HG03196 (cell line): Measurements from ENCODE around the gene WDR43.
"Not testable (repeated sequence)": the region's sequence is repeated elsewhere in the genome, so short reads cannot be mapped to it uniquely, and the experiment has no call there.

Source experiments
- ATAC-seq: cut with Tn5 transposase; IDR thresholded peaks from one replicate; pipeline ENCODE4 v1.9.1; 2021; ENCODE audit not compliant: unreplicated experiment

Gene WDR43

DNA sequence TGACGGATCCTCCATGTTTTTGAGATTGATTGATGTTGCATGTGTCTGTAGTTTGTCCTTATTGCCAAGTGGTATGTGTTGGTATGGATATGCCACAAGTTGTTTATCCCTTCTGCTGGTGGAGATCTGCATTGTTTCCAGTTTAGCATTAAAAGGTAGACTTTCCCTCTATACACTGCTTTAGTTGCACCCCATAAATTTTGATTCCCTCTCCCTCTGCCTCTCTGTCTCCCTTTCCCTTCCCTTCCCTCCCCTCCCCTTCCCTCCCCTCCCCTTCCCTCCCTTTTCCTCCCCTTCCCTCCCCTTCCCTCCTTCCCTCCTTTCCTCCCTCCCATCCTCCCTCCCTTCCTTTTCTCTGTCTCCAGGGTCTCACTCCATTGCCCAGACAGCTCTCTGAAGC lies 68.0 kb downstream of the WDR43 start:
- no peak for ATAC-seq

- no peak for ATAC-seq
Measured at GRCh38 chr2:28970464-28971160, 76.1 kb downstream of the WDR43 start.

DNA sequence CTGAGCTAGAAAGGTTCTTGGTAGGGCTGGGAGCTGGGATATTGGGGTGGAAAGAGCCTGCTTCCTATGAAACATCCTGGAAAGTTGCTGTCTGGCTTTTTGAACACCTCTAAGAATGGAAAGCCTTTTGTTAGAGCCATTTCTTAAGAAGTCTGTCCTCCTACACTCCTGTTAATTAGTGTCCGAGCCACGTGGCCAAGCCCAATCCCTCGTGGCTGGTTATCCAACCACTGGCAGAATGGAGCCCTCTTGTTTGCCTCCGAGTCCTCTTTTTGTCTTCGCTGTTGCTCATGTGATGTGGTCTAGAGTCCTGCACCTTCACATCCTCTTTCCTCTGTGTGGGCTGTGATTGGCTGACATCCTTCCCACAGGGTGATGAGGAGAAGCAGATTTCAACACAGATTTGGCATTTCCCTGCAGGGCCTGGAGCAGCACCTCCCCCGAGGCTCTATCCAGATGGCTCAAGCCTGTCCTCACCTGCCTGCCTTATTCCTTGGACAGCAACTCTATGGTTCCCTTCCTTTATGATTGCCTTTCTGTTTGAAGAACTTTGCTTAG lies 78.4 kb downstream of the WDR43 start:
- ATAC-seq, result no peak

DNA sequence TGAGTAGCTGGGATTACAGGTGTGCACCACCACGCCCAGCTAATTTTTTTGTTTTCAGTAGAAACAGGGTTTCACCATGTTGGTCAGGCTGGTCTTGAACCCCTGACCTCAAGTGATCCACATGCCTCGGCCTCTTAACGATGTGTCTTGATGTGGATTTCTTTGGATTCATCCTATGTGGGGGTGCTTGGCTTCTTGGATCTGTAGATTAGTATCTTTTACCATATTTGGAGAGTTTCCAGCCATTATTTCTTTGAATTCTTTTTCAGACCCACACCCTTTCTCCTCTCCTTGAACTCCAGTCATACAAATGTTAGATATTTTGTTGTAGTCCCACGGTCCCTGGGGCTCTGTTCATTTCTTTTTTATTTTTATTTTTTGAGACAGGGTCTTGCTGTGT lies 79.8 kb downstream of the WDR43 start:
- ATAC-seq, result no peak

DNA sequence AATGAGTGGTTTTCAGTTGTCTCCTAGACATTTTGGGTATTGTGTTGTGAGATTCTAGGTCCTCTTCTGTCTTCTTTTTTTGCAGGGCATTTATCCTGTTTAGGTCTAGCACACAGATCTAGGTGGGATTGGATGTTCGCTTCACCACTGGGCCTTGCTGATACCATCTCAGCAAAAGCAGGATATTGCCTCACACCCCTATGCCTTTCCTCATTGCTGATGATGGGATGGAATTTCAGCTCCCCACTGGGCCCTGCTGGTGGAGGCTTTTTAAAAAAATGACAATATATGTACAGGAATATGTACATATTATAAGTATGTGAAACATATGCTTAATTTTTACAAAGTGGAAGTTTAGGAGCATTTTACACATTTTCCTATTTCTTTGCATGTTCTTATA lies 81.2 kb downstream of the WDR43 start:
- no peak for ATAC-seq

GRCh38 chr2:28976584-28976983 lies 82.1 kb downstream of the WDR43 start:
- ATAC-seq, result no peak

- no peak for ATAC-seq
Measured at GRCh38 chr2:28977176-28977875, 82.9 kb downstream of the WDR43 start.

DNA sequence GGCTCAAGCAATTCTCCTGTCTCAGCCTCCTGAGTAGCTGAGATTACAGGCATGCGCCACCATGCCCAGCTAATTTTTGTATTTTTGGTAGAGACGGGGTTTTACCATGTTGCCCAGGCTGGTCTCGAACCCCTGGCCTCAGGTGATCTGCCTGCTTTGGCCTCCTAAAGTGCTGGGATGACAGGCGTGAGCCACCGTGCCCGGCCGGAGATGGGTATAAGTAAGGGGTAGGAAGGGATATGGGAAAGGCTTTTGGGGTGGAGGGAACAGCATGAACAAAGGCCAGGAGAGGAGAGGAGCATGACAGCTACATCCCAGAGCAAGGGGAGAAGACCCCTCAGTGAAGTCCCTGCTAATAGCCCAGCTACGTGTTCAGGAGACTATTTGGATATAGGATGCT lies 83.5 kb downstream of the WDR43 start:
- not testable (repeated sequence) for ATAC-seq

DNA sequence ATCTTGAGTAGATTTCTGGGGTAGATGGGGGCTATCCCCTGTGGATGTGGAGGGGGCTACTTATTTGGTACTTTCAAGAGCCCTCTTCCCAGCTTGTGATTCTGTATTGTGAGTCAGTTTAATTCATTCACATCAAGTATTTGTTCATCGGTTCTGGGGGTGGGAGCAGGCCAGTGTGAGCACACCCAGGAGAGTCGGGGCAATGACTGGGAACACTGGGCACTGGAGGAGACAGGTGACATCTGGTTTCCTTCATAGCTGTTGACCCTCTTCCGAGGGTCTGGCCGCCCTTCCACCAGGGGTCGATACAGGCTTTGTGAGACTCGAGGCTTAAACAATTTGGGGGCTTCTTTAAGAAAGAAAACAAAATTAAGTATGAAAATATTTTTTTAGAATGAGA lies 84.1 kb downstream of the WDR43 start:
- no peak for ATAC-seq

- ATAC-seq, result no peak
Measured at GRCh38 chr2:28979041-28979440, 84.6 kb downstream of the WDR43 start.

GRCh38 chr2:28979576-28980366 lies 85.3 kb downstream of the WDR43 start:
- ATAC-seq, result no peak

GRCh38 chr2:28980368-28981015 lies 86.0 kb downstream of the WDR43 start:
- no peak for ATAC-seq

DNA sequence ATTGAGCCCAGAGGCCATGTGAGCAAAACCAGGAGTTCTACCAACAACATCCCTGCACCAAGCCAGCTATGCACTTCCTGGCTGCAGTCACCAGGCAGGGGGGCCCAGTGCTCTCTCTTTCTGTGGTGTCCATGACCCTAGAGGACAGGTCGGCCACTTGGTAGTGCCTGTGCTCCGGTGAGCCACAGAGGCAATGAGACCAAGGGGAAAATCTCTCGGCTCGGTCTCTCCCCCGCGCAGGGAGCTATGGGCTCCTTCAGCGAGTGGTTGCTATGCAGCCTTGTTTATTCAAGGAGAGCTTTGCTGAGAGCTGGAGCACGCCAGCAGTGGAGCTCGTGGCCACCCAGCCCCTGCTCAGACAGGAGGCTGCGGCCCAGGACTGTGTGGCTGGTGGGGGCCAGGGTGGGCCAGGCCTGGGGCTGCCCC lies 86.6 kb downstream of the WDR43 start, which contains the start of gene TOGARAM2:
TSS of gene TOGARAM2 (plus strand) at position 283 of the 426 bp plus-strand sequence. CDS start 13,537 bp downstream, outside the sequence.
- ATAC-seq, result no peak

DNA sequence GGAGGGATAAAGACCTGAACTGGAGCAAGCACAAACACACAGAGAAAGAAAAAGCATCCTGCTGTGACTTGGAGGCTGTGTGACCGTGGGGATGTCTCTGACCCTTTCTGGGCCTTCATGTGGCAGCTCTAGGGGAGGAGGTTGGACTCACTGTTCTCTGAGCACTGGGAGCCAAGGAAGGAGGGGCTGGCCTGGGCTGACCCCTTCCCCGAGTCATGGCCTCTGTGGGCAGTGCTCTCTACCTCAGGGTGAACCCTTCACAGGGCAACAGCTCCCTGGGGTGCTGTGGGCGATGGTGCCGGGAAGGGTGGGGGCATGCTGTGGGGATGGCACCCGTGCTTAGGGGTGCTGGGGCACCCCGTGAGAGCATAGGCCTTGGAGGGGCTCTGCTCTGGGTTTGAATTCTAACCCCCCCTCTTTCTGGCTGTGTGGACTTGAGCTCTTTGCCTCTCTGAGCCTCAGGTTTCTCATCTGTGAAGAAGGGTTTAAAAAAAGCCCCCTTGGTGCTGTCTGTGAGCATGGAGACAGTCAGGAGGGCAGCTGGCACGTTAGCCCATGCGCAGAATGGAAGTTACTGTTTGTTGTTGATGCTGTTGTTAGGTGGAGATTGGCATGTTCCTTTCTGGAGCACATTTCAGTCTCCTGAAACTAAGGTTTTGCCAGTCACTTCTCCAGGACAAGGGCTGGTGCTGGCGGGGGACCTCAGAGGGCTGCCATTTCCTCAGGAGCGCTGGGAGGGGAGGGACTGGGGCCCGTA lies 87.3 kb downstream of the WDR43 start:
- ATAC-seq, result no peak

- ATAC-seq, result no peak
Measured at GRCh38 chr2:28982381-28982950, 88.0 kb downstream of the WDR43 start.

DNA sequence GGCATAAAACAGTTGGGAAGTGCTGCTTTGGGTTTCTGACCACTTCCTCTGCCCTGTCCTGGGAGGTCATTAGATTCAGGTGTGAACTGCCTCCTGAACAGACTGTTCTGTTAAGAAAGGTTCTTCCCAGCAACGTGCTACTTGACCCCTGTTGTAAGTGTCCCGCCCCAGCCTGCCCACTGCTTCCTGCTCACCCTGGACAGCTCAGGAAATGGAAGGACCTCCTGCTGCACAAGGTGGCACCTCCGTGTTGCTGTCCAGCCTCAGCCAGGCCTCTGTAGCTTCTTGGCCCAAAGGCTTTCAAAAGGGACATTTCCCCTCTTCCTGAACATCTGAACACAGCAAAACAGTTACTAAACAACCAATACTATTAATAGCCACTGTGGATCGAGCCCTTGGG lies 92.0 kb downstream of the WDR43 start:
- no peak for ATAC-seq

DNA sequence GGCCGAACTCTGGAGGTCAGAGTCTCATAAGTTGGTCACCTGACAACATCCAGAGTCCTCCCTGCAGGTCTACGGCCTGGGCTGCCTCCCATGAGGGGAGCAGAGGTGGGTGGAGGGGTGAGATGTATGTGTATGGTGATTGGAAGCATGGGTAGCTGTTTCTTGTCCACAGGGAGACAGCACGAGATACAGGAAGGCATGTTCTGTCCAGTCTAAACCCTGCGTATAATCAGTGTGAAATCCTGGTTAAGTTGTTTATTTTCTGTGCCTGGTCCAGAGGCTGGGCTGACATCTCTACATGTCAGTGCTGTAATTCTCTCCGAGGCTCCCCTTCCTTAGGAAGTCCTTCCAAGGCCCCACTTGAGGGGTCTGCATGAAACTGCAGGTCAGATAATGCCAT lies 95.5 kb downstream of the WDR43 start:
- ATAC-seq, result no peak

- no peak for ATAC-seq
Measured at GRCh38 chr2:28990445-28990844, 96.0 kb downstream of the WDR43 start.

- ATAC-seq, result no peak
Measured at GRCh38 chr2:28991021-28991420, 96.6 kb downstream of the WDR43 start.

- ATAC-seq, result no peak
Measured at GRCh38 chr2:28991460-28991859, 97.0 kb downstream of the WDR43 start.
